Left renal pelvis (tissue), 4 donors: Measurements from ENCODE around the gene MRPS25. TPM values are rescaled to one million over a fixed set of nuclear protein-coding genes. Genes with fewer than 3 reads are reported as not detected.
"Not testable (repeated sequence)": the region's sequence is repeated elsewhere in the genome, so short reads cannot be mapped to it uniquely, and the experiment has no call there.

Source experiments
- DNase-seq, 4 donors: peaks; one replicate each; pipeline ENCODE4 v3.0.0-alpha.2; 2013; ENCODE audit warnings: low read depth in 4 of 4, low spot score in 3 of 4
- polyA plus RNA-seq, 4 donors: library from polyadenylated mRNA; unstranded; fragments of 120-200 nt; gene quantifications; one replicate each; pipeline ENCODE4 v1.2.1, GENCODE V29; 2013; ENCODE audit not compliant: insufficient read length in 4 of 4

Gene MRPS25
- polyA plus RNA-seq, 4 donors: 32.7 to 95.3 (median 58.9) TPM

DNA sequence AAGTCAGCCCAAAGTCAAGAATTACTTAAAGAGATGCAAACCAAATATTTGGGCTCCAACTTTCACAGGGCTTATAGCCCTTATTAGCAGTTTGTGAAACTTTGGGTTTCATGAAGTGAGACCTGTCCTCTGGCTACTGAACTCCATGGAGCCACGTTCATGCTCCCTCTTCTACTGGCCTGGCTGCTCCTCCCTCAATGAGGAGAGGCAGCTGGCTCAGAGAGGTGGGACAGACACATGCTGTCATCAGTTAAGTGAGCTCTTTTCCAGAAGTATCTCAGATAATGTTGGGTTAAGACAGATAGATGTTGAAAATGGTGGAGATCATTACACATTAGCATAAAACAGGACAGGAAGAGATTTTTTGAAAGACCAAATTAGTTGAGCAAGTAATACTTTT lies 19.4 kb downstream of the MRPS25 start:
- DNase-seq: no peak

DNA sequence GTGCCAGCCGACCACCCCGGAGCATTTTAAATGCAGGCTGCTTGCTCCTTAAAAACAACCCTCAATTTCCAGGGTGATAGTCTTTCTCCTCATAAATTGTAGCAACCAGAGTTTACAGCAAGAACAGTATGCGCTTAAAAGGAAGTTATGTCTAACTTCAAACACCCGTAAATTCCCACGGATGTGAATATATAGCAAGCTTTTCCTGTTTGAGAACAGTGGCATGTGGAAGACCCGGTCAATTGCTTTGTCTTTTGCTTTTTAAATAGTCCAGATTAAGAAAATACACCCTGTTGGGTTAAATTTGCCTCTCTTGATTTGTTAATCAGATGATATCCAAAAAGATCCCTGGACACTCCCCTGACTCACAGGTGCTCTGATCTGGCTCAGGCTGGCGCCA lies 20.8 kb downstream of the MRPS25 start:
- no peak for DNase-seq

DNA sequence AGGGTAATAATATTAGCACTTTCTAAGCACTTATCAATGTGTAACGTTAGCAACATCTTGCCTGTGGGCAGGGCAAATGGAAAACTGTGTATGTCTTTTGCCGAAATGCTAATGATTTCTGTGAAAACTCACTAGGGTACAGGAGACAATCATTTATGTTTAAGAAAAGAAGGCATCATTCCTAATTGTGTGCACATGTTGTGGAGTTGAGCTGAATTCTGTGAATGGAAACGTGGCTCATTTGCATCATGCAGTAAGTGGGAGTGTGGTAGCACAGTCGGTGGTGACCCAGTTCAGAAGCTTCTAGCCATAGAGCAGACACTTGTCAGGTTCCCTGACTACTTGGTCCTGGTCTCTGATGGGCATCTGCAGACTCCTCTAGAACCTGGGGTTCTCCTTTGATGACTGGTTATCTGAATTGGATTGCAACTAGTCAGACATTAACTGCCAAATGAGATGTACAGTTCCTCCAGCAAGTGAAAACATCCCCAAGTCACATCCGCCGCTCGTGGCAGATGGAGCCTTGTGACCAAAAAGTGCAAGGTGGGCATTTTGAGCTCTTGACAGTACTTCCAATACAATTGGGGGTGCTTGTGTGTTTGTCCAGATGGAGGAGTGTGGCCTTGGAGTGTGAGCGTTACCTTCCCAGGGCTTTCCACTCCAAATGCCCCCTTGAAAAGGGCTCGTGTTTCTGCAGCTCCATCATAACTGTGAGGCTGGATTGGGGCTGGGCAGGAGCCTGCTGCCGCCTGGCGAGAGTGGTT lies 21.5 kb downstream of the MRPS25 start:
- no peak for DNase-seq

DNA sequence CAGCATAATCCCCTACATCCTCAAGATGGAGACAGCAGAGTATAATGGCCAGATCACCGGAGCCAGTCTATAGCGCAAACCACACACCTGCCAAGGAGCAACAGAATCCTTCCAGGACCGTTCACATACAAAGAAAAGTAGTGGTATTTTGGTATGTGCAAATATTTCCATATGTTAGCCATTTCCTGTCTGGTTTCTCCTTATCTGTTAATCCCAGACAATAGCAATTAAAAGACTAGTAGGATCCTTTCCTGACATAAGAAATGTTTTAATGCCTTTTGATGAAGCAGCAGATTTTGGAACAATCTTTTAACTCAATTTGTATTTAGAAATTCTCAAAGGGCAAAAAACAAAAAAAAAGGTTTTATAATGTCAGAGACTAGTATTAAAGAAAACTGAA lies 22.2 kb downstream of the MRPS25 start:
- no peak for DNase-seq

DNA sequence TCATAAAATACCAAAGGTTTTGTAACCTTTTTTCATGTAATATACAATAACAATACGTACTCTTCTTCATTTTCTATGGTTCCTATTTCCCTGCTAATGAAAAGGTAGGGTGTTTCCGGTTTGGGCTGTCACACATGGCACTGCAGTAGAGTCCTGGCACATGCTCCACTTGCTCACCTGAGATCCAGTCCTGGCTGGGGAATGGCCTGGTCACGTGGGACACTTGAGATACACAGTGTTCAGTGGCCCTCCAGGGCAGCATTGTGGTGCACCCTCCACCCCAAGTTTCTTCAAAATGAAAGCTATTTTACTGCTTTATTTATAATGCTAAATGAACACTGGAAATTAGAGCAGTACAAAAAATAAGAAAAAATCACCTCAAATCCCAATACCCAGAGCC lies 23.2 kb downstream of the MRPS25 start:
- DNase-seq: no peak

DNA sequence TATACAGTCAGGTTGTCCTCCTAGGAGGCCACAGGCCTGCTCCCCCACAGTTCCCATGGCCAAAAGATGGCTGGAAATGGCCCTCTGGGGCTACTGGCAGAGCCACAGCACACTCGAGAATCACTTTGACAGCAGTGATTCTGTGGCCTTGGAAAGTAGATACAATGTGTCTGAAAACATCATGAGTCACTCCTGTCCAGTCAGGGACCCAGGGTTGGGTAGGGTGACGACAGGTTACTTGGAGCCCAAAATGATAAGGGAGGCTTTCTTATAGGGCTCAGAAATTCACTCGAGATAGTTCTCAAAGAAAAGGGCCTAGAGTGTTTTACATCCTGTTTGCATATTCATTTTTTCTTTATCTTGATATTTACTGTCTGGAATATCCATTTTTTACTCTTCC lies 24.3 kb downstream of the MRPS25 start:
- no peak for DNase-seq

DNA sequence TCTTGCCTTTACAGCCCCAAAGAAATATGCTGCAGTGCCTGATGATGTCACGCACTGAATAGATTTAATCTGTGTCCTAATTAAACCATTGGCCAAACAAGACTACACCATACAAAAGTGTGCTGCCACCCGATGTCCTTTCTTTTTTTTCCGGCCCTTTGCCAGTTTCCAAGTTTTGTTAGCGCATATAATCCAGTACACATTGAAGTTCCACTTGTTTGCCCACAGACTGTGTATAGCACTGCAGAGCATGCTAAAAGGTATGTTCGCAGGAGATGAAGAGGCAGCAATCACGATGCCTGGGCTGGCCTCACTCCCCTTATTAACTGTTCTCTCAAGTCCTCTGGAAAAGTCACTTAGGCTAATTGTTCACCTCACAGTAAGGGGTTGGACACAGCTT lies 26.8 kb downstream of the MRPS25 start:
- DNase-seq: no peak

DNA sequence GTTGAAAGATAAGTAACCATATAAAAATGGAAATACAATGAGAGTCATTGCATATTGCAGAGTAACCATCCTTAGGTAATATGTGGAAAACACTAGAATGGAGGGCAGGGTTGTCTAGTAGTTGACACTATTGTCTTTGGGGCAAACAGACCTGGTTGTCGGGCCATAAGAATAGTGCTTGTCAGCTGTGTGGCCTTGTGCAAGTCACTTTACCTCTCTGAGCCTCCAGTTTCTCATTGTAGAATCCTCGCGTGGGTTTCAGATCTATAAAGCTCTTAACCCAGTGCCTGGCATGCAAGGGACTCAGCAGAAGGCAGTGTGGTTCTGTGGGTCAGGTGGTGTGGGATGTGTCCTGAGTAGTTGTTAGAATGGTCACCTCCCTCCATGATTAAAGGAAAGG lies 32.0 kb downstream of the MRPS25 start:
- DNase-seq: no peak

DNA sequence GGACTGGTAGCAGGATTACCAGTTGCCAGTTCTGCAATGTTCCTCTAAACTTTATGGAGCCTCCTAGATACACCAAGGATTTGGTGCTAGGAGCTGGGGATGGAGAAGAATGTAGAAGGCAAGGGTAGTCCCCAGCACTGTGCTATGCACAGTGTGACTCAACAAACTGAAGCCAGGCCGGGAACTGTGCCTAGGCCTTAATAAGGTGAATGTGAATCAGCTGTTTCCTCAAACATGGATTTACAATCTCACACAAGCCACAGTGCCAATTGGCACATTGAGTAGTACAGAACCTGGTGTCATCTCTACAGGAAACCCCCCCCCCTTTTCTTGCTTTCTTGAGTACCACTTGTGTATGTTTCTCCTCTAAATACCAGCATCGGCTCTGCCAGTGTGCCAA lies 32.5 kb downstream of the MRPS25 start:
- DNase-seq: no peak

DNA sequence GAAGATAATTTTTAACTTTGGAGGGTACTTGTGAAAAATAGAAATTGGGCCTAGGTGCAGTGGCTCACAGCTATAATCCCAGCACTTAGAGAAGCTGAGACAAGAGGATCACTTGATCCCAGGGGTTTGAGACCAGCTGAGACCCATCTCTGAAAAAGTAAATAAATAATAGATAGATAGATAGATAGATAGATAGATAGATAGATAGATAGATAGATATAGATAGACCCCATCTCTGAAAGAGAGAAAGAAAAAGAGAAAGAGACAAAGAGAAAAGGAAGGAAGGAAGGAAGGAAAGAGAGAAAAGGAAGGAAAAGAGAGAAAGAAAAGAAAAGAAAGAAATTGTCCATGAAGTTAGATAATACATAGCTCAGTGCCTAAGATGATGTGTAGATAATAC lies 35.5 kb downstream of the MRPS25 start:
- no peak for DNase-seq

DNA sequence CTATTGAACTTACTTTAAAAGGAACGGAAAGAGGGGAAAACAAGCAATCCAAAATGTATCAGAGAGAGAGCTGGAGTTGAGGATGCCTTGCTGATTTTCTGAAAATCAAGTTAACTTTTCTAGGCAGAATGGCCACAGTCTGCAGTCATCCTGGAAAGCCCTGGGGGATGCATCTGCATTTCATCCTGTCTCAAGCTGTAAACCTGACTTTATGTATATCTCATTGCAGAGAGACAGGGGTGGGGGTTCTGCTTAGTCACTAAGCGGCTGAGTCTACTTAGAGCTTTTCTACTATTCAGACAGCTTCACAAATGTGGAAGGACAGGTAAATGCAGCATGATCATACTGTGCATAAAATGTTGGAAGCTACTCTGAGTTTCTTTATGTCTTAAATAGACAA lies 41.4 kb downstream of the MRPS25 start:
- DNase-seq: no peak

DNA sequence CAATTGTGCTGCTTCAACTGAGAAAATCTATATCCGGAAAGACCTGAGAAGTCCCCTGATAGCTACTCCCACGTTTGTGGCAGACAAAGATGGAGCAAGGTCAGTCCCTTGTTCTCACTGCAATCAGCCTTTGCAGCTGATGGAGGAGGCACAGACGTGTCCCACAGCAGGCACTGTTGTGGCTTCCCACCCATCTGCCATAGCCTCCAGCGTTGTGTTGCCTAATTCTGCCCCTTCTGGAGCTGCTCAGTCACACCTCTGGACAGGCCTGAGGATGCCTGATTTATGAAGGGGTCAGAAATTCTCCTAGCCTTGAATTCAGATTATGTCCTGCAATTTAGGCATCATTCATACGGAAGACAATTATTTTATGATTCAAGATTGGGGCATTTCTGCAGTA lies 41.9 kb downstream of the MRPS25 start:
- no peak for DNase-seq

DNA sequence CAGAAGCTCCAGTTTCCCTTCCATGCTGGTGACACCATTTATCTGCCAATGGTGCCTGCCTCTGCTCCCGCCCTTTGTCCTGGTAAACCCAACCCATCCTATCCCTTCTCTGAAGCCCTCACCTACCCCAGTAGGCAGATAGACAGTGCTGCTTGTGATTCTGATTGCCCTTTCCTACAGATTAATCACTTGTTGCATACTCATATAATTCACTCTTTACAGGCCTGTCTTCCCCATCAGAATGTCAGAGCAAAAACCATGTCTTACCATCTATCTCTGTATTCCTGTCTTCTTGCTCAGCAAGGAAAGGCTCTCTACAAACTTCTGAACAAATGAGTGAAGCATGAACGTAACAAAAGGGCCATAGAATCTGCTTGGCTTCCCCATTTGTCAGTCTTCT lies 47.9 kb downstream of the MRPS25 start:
- no peak for DNase-seq

DNA sequence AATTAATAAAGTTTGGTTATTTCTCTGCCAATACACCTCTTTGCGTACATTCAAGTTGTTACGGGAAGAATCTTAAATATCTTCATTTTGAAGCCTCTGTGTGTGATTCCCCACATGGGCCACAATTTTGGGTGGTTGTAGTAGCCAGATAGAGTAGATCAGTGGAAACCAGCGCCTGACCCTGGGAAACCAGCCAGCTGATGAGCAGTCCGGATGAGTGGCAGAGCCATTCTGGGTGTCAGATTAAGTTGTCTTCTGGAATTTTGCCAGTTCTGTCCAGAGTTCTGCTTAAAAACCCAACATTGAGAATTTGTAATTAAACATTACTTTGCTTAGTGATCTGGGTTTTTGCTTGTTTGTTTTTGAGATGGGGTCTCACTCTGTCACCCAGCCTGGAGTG lies 49.7 kb downstream of the MRPS25 start:
- no peak for DNase-seq

DNA sequence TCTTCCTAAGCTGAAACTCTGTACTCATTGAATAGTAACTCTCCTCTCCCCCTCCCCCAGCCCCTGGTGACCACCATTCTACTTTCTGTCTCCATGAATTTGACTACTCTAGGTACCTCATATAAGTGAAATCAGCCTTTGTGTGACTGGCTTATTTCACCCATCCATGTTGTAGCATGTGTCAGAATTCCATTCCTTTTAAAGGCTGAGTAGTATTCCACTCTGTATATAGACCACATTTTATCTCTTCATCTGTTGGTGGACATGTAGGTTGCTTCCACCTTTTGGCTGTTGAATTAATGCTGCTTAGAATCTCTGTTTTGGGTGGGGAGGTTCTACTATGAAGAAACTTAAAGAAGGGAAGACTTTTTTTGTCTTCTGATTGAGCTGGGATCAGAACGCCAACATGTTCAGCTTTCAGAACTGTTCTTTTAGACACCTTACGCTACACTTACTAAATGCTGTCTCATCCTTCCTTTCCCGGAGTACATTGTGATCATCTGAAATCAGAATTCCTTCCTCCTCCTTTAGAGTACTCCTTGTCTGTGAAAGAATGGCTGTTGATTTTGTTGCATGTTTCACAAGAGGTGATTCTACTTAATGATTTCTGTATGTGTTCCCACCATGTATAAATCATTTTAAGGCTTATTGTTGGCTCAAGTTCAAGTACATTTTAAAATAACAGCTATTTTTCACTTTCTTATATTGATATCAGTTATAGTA lies 50.3 kb downstream of the MRPS25 start:
- no peak for DNase-seq

DNA sequence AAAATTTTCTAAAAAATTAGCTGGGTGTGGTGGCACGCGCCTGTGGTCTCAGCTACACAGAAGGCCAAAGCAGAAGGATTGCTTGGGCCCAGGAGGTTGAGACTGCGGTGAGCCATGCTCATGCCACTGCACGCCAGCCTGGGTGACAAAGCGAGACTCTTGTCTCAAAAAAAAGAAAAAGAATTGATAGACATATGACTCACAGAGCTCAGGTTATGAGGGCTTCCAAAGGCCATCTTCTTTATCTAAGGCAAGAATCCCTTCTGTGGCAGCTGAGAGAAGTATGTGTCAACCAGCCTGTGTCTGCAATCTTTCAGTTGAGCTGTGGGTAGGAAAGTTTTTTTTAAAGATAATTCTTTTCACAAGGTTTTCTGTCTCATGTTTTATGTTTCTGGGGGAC lies 53.9 kb downstream of the MRPS25 start:
- no peak for DNase-seq

DNA sequence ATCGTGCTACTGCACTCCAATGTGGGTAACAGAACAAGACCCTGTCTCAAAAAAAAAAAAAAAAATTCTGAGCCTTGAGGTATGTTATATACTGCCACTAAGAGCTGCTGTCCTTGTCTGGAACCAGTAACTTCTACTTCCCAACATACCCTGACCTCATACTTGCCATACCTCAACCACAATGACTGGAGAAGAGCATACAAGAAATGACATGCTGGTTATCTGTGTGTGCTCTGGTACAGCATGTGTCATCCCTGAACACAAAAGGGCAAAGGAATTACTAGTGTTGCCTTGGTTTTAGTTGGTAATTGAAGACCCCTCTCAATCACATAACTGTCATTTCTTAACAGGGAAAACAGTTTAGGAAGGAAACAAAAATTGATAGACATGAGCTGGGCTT lies 54.5 kb downstream of the MRPS25 start:
- no peak for DNase-seq

DNA sequence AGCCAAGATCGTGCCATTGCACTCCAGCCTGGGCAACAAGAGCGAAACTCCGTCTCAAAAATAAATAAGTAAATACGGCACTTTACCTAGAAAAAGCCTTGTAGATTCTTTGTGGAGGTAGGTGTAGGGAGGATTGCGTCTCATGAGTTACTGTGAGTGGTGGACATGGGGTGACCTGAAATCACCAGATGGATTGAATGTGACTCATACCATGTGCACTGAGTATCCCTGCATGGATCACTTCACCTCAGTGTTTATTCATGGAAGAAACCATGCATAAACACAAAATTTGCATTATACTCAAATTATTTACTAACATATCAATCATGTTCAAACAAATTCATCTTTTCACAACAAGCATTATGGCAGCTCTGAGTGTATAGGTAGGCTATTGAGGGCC lies 55.9 kb downstream of the MRPS25 start:
- no peak for DNase-seq

DNA sequence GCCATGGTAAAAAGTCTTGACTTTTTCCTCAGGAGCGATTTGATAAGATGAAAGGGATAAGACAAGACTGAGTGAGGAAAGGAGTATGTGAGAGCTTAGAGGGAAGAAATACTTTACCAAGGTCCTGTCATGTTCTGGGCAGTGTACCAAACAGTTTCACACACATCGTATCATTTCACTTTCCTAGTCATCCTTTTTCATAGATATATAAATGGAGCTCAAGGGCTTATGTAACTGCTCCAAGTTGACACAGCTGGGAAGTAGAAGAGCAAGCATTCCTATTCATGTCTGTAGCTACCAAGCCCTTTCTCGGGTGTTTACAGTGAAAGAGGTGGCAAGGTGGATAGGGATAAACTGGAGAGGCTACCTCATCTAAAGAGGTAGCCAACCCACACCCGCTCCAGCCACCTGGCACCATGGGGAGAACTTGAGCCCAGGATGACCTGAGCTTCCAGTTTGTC lies 57.4 kb downstream of the MRPS25 start:
- no peak for DNase-seq

DNA sequence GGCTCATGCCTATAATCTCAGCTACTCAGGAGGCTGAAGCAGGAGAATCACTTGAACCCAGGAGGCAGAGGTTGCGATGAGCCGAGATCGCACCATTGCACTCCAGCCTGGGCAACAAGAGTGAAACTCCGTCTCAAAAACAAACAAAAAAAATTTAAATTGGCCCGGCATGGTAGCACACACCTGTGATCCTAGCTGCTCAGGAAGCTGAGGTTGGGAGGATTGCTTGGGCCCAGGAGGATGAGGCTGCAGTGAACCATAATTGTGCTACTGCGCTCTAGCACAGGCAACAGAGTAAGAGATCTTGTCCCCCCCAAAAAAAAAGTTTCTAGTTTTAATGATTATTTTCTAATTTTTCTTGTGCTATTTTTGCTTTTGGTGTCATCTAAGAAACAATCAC lies 65.9 kb downstream of the MRPS25 start:
- not testable (repeated sequence) for DNase-seq
